G401 (cell line): Measurements from ENCODE around the gene ABCB6. TPM values are rescaled to one million over a fixed set of nuclear protein-coding genes. Genes with fewer than 3 reads are reported as not detected.

Experiments
- total RNA-seq: library from RNA; depleted of rRNA; stranded (reverse); fragments of >200 nt; shearing (Covaris generic); gene quantifications from 2 replicates; pipeline ENCODE4 v1.2.3, GENCODE V29; 2014; rRNA removed

The ABCB6 gene
- total RNA-seq, 1 experiment from 2014 or later = 14.1 TPM

Other genes with a start within 250 kb of the ABCB6 start
- not detected in 2 replicates for gene FEV, start 233.8 kb downstream of the ABCB6 start, total RNA-seq
- gene CRYBA2, start 225.5 kb downstream of the ABCB6 start, total RNA-seq = not detected in 2 replicates
- gene CFAP65, start 177.4 kb downstream of the ABCB6 start, total RNA-seq = not detected in 2 replicates
- not detected in 2 replicates for gene IHH, start 158.0 kb downstream of the ABCB6 start, total RNA-seq
- 31.7 TPM in 2 replicates for gene NHEJ1, start 58.1 kb downstream of the ABCB6 start, total RNA-seq
- gene SLC23A3, start 48.9 kb downstream of the ABCB6 start, total RNA-seq = not detected in 2 replicates
- gene CNPPD1, start 42.0 kb downstream of the ABCB6 start, total RNA-seq = 34.7 and 39.0 TPM in 2 replicates
- 55.4 and 64.6 TPM in 2 replicates for gene RETREG2, start 40.7 kb downstream of the ABCB6 start, total RNA-seq
- gene ZFAND2B, start 12.2 kb downstream of the ABCB6 start, total RNA-seq = 24.8 and 26.9 TPM in 2 replicates
- gene ATG9A, start 10.7 kb upstream of the ABCB6 start, total RNA-seq = 24.6 and 26.6 TPM in 2 replicates
- gene ANKZF1, start 10.8 kb upstream of the ABCB6 start, total RNA-seq = 14.2 and 17.5 TPM in 2 replicates
- 6.4 and 6.5 TPM in 2 replicates for gene GLB1L, start 26.5 kb upstream of the ABCB6 start, total RNA-seq
- gene STK16, start 26.5 kb upstream of the ABCB6 start, total RNA-seq = 26.4 and 38.1 TPM in 2 replicates
- gene TUBA4B, start 34.3 kb upstream of the ABCB6 start, total RNA-seq = not detected in 2 replicates
- 0.68 and 5.0 TPM in 2 replicates for gene TUBA4A, start 35.0 kb upstream of the ABCB6 start, total RNA-seq
- gene DNAJB2, start 60.4 kb upstream of the ABCB6 start, total RNA-seq = 119 and 123 TPM in 2 replicates
- gene PTPRN, start 90.4 kb upstream of the ABCB6 start, total RNA-seq = 0.18 and 0.71 TPM in 2 replicates
- not detected in 2 replicates for gene RESP18, start 113.8 kb upstream of the ABCB6 start, total RNA-seq
- 65.8 and 67.4 TPM in 2 replicates for gene DNPEP, start 169.0 kb upstream of the ABCB6 start, total RNA-seq
- gene DES, start 199.4 kb upstream of the ABCB6 start, total RNA-seq = not detected in 2 replicates
- 7.7 and 11.1 TPM in 2 replicates for gene SPEG, start 215.9 kb upstream of the ABCB6 start, total RNA-seq